ENCODE results near the gene IRF4.

The IRF4 gene

GRCh38 chr6:369559-370431, 21.8 kb upstream of the IRF4 start:
- TF ChIP-seq USF1 (IDR thresholded peaks at IDR 0.05) (no peak), NFIC (IDR thresholded peaks at IDR 0.05) (no peak), FOXM1 (IDR thresholded peaks at IDR 0.05; ENCODE audit: borderline replicate concordance, low read depth) (no peak)

- no peak for TF ChIP-seq USF1 (IDR thresholded peaks at IDR 0.05)
- TF ChIP-seq CEBPB (IDR thresholded peaks at IDR 0.05), result no peak
- no peak for TF ChIP-seq TAF1 (IDR thresholded peaks at IDR 0.05; ENCODE audit: low read depth)
- no peak for TF ChIP-seq EGR1 (IDR thresholded peaks at IDR 0.05)
- no peak for TF ChIP-seq TCF12 (IDR thresholded peaks at IDR 0.05; ENCODE audit: low read depth)
- TF ChIP-seq REST (IDR thresholded peaks at IDR 0.05; ENCODE audit: low read depth), result no peak
- TF ChIP-seq NFIC (IDR thresholded peaks at IDR 0.05), result no peak
- no peak for TF ChIP-seq CREB1 (IDR thresholded peaks at IDR 0.05; ENCODE audit: low read depth)
- no peak for TF ChIP-seq FOXM1 (IDR thresholded peaks at IDR 0.05; ENCODE audit: borderline replicate concordance, low read depth)
- TF ChIP-seq MAX (IDR thresholded peaks at IDR 0.05), result no peak
- no peak for TF ChIP-seq YY1 (IDR thresholded peaks at IDR 0.05; ENCODE audit: low read depth)
Measured at GRCh38 chr6:370555-370954, 21.0 kb upstream of the IRF4 start.

GRCh38 chr6:372336-372911, 19.1 kb upstream of the IRF4 start:
- TF ChIP-seq ZBTB7A (IDR thresholded peaks at IDR 0.05; ENCODE audit: low read depth) (no peak), TCF12 (IDR thresholded peaks at IDR 0.05; ENCODE audit: low read depth) (no peak), TAF1 (IDR thresholded peaks at IDR 0.05; ENCODE audit: low read depth) (no peak), EP300 (IDR thresholded peaks at IDR 0.05; ENCODE audit: borderline replicate concordance) (no peak), FOXM1 (IDR thresholded peaks at IDR 0.05; ENCODE audit: borderline replicate concordance, low read depth) (no peak), CEBPB (IDR thresholded peaks at IDR 0.05) (no peak), EGR1 (IDR thresholded peaks at IDR 0.05) (no peak), TEAD4 (IDR thresholded peaks at IDR 0.05) (no peak), CREB1 (IDR thresholded peaks at IDR 0.05; ENCODE audit: low read depth) (no peak)

- TF ChIP-seq REST (IDR thresholded peaks at IDR 0.05; ENCODE audit: low read depth), result no peak
- TF ChIP-seq RAD21 (IDR thresholded peaks at IDR 0.05; ENCODE audit: low read depth), result no peak
- no peak for TF ChIP-seq ZBTB7A (IDR thresholded peaks at IDR 0.05; ENCODE audit: low read depth)
- TF ChIP-seq USF1 (IDR thresholded peaks at IDR 0.05), result no peak
- TF ChIP-seq TAF1 (IDR thresholded peaks at IDR 0.05; ENCODE audit: low read depth), result no peak
- TF ChIP-seq FOXM1 (IDR thresholded peaks at IDR 0.05; ENCODE audit: borderline replicate concordance, low read depth), result no peak
- no peak for TF ChIP-seq NFIC (IDR thresholded peaks at IDR 0.05)
- no peak for TF ChIP-seq TEAD4 (IDR thresholded peaks at IDR 0.05)
- TF ChIP-seq EGR1 (IDR thresholded peaks at IDR 0.05), result no peak
- TF ChIP-seq CEBPB (IDR thresholded peaks at IDR 0.05), result no peak
- no peak for TF ChIP-seq EP300 (IDR thresholded peaks at IDR 0.05; ENCODE audit: borderline replicate concordance)
- no peak for TF ChIP-seq YY1 (IDR thresholded peaks at IDR 0.05; ENCODE audit: low read depth)
- TF ChIP-seq CREB1 (IDR thresholded peaks at IDR 0.05; ENCODE audit: low read depth), result no peak
- no peak for TF ChIP-seq TCF12 (IDR thresholded peaks at IDR 0.05; ENCODE audit: low read depth)
- no peak for TF ChIP-seq MAX (IDR thresholded peaks at IDR 0.05)
Measured at GRCh38 chr6:373031-373430, 18.5 kb upstream of the IRF4 start.
